GM12891 (cell line): Measurements from ENCODE around the gene GLIS1.

Experiments used
- DNase-seq: peaks from one replicate; pipeline ENCODE4 v3.0.0; 2011; ENCODE audit warnings: low spot score; ENCODE audit not compliant: insufficient read length
- FAIRE-seq: peaks from 2 replicates; lab custom pipeline; 2011; peaks lifted over from hg19 to GRCh38; lab: Jason Lieb, UNC
- PAX5 ChIP-seq: IDR thresholded peaks from 2 replicates; pipeline ENCODE4 v1.6.1; 2011; ENCODE audit warnings: low read length, moderate library complexity, mild to moderate bottlenecking; ENCODE audit not compliant: insufficient read depth, severe bottlenecking
- POLR2A ChIP-seq: IDR thresholded peaks from 2 replicates; pipeline ENCODE4 v1.6.1; 2011; ENCODE audit warnings: low read depth, low read length, control low read depth
- POLR2AphosphoS5 ChIP-seq: IDR thresholded peaks from 2 replicates; pipeline ENCODE4 v1.6.1; 2011; ENCODE audit warnings: low read depth, low read length, control low read depth
- POU2F2 ChIP-seq: IDR thresholded peaks from 2 replicates; pipeline ENCODE4 v1.6.1; 2011; ENCODE audit warnings: low read depth, mild to moderate bottlenecking, control low read depth, low read length, moderate library complexity
- SPI1 ChIP-seq: IDR thresholded peaks from 2 replicates; pipeline ENCODE4 v1.6.1; 2011; ENCODE audit warnings: low read depth, low read length, control low read depth
- TAF1 ChIP-seq: IDR thresholded peaks from 2 replicates; pipeline ENCODE4 v1.6.1; 2011; ENCODE audit warnings: low read depth, low read length, control low read depth

GLIS1 gene

GRCh38 chr1:53525595-53525994 lies 213.4 kb downstream of the GLIS1 start:
- DNase-seq (no peak), FAIRE-seq (no peak)
- TF ChIP-seq SPI1 = no peak
- TF ChIP-seq TAF1 = no peak
- no peak for TF ChIP-seq POU2F2
- no peak for TF ChIP-seq PAX5
- no peak for TF ChIP-seq POLR2AphosphoS5
- no peak for TF ChIP-seq POLR2A

DNA sequence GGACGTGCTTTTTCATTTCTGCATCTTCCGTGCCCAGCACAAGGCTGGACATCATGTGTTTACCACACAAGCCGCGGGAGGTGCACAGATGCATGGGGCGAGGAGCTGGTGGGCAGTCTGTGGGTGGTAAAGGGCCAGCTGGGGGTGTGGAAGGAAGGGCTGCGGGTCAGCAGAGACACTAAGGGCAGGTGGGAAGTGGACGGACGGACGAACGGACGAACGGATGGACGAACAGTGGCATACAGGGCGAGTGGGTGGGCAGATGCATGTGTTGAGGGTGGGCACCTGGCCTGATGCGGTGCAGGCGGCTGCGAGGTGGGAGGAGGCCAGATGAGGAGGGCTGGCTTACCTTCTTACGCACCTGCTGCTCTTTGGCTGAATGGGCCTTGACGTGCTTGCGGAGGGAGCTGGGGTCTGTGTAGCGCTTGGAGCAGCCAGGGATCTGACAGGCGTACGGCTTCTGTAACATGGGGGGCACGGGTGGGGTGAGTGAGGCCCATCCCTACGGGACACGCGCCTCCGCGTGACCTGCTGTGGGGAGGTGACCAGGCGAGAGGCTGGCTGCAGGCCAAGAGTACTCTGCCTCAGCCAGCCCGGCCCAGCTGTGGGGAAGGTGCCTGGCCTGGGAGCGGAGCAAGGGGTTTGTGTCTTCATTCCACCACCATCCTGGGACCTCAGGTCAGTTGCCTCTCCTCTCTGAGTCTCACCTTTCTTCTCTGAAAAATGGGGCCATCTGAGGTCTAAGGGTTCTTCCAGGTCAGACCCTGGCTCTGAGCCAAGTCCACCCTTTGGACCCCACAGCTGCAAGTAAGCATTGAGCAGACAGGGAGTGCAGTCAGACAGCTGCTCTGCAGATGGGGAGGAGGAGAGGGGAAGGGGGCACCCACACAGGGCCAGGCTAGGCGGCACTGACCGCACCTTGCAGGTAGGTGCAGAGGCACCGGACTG lies 214.3 kb downstream of the GLIS1 start:
- TF ChIP-seq TAF1 (no peak), POLR2AphosphoS5 (no peak), SPI1 (no peak), POU2F2 (no peak), PAX5 (no peak), POLR2A (no peak)
- DNase-seq (no peak), FAIRE-seq (no peak)

GRCh38 chr1:53521924-53522552 lies 216.9 kb downstream of the GLIS1 start:
- no peak for TF ChIP-seq SPI1
- TF ChIP-seq TAF1 = no peak
- no peak for TF ChIP-seq POLR2AphosphoS5
- no peak for TF ChIP-seq POU2F2
- TF ChIP-seq POLR2A = no peak
- no peak for TF ChIP-seq PAX5
- FAIRE-seq (no peak), DNase-seq (no peak)

- DNase-seq (no peak), FAIRE-seq (no peak)
- TF ChIP-seq SPI1 (no peak), POU2F2 (no peak), TAF1 (no peak), POLR2AphosphoS5 (no peak), POLR2A (no peak), PAX5 (no peak)
Observed at GRCh38 chr1:53520481-53520880, 218.5 kb downstream of the GLIS1 start.

DNA sequence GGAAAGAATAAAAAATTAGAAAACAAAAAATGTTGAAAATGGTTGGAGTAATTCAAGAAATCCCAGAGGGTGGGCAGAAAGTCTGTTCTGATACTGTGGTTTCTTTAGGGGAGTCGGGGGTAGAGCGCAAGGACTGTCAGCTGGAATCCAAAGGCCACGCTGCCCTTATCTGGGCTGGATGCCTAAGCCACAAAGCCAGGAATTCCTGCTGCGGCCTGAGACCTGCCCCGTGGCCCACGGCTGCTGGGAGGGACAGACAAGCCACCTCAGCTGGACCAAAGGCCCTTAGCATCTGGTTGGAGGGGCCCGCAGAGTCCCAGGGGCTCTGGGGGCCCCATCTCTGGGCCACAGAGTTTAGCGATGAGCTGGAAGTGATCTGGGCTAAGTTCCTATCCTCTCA lies 219.5 kb downstream of the GLIS1 start:
- TF ChIP-seq POU2F2 = no peak
- no peak for TF ChIP-seq SPI1
- no peak for TF ChIP-seq POLR2AphosphoS5
- no peak for TF ChIP-seq TAF1
- no peak for TF ChIP-seq POLR2A
- no peak for TF ChIP-seq PAX5
- FAIRE-seq (no peak), DNase-seq (no peak)

DNA sequence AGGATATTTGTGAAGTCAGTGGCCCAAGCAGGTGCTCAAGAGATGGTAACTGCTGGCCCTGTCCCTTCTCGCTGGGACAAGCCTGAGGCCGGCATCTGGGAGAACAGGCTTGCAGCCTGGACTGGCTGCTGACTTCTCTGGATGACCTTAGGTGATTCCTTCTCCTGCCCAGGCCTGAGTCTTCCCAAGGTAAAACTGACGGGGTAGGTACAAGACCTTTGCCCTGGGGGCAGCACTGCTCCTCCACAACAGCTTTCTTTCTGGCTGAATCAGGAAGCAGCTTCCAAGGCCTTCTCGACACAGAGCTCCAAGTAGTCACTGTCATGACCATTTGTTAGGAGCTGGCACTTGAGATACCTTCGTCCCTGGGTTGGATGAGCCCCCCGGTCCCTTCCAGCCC lies 220.2 kb downstream of the GLIS1 start:
- TF ChIP-seq POLR2AphosphoS5 (no peak), POU2F2 (no peak), PAX5 (no peak), POLR2A (no peak), TAF1 (no peak), SPI1 (no peak)
- FAIRE-seq = no peak
- DNase-seq = no peak

DNA sequence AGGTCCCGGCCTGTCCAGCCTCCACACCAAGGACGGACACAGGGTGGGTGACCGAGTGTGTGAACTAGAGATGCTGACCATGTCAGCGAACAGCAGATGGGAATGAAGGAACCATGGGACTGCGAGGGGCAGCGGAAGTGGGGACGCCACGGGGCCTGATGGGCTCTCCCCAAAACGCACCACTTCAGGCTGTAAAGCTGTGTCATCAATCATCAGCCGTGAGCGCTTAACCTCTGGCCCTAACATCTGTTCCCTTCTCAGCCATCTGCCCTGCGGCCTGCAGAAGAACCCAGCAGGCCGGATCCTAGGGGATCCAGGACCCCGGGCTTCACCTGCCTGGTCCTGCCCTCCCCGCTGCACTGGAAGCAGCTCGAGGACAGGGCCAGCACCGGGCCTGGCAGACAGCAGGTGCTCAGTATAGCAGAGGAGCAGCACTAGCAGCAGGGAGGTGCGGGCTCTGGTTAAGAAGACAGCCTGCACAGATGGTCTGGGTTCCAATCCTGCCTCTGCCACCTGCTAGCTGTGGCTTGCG lies 221.1 kb downstream of the GLIS1 start:
- FAIRE-seq (no peak), DNase-seq (no peak)
- no peak for TF ChIP-seq POU2F2

DNA sequence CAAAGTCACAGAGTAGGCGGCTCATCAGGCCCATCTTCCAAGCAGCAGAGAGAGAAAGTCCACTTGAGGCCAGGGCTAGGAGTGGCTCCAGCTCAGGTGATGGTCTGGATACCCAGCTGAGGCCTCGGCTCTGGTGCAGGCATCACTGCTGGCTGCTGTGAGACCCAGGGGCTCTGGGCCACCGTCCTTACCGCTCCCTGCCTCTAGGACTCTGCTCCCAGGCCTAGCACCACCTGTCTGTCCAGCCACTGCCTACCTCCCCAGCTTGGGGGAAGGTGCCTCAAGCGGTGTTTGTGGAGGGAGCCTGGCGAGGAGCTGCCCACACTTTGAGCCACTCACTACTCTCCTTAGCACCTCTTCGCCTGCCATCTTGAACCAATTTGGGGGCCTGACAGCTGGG lies 221.9 kb downstream of the GLIS1 start:
- TF ChIP-seq POLR2A (no peak), SPI1 (no peak), POLR2AphosphoS5 (no peak), TAF1 (no peak), POU2F2 (no peak), PAX5 (no peak)
- FAIRE-seq (no peak), DNase-seq (no peak)

- no peak for FAIRE-seq
- TF ChIP-seq SPI1 (no peak), PAX5 (no peak), POLR2A (no peak), TAF1 (no peak)
- no peak for DNase-seq
Observed at GRCh38 chr1:53516181-53516580, 222.8 kb downstream of the GLIS1 start.

GRCh38 chr1:53514436-53514835 lies 224.5 kb downstream of the GLIS1 start:
- DNase-seq (no peak), FAIRE-seq (no peak)
- TF ChIP-seq POU2F2 (no peak), TAF1 (no peak), SPI1 (no peak), PAX5 (no peak)
